Right lobe of liver (tissue), 4 donors: ENCODE results near the gene DNAH2.

ENCODE experiments used
- CTCF ChIP-seq, 4 donors: fragments of 200-600 bp in 3 of 4; fragments of 450-650 bp in 1 of 4; IDR thresholded peaks; one replicate each; pipeline versions ENCODE4 v1.5.1 to v1.8.0; 2016 to 2022; ENCODE audit warnings: antibody characterized with exemption in 4 of 4, mild to moderate bottlenecking in 2 of 4
- POLR2A ChIP-seq: fragments of 450-650 bp; IDR thresholded peaks from one replicate; pipeline ENCODE4 v1.6.1; 2017; ENCODE audit warnings: antibody characterized with exemption, mild to moderate bottlenecking
- donor health status: DM: no; HTN: no; CAD: no.
- donor health status: DM: no; HTN: no; CAD: no.
- donor health status: DM: no; HTN: yes; CAD: no.

GRCh38 chr17:7878234-7878633 lies 160.7 kb downstream of the DNAH2 start:
- no peak for TF ChIP-seq CTCF (IDR thresholded peaks at IDR 0.05)
- no peak for TF ChIP-seq POLR2A
